Adrenal gland (tissue), 5 donors: Measurements from ENCODE around the gene DAGLB.

Experiments used
- POLR2A ChIP-seq, 2 donors: fragments of 450-650 bp; IDR thresholded peaks; one replicate each; pipeline ENCODE4 v1.6.1; 2017; ENCODE audit warnings: antibody characterized with exemption in 2 of 2, mild to moderate bottlenecking in 2 of 2, moderate library complexity in 1 of 2
- TF ChIP-seq, protein P1 (sequence below), 6 experiments: fragments of 450-650 bp in 4 of 6; fragments of 200-600 bp in 2 of 6; sonication (generic) in 1 of 6; IDR thresholded peaks; 1 replicate in 5 of 6; 2 replicates in 1 of 6; pipeline versions ENCODE4 v1.5.1 to v1.8.0; 2016 to 2021; ENCODE audit warnings: antibody characterized with exemption in 6 of 6, mild to moderate bottlenecking in 2 of 6, moderate library complexity in 1 of 6
- donor health status: DM: no; HTN: no; CAD: no.

DNA sequence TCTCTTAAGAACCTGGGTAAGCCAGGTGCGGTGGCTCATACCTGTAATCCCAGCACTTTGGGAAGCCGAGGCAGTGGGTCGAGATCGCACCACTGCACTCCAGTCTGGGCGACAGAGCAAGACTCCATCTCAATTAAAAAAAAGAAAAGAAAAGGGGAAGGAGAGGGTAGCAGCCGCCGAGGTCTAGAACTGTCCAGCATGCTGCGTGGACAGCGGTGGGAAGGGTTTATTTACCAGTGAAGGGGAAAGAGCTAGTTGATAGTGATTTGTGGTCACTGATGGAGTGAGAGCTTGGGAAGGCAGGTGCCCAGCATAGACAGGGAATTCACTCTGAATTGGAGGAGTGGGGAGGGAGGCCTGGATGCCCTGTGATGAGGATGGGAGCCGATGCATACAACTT lies 43.4 kb upstream of the DAGLB start:
- TF ChIP-seq, protein P1, sequence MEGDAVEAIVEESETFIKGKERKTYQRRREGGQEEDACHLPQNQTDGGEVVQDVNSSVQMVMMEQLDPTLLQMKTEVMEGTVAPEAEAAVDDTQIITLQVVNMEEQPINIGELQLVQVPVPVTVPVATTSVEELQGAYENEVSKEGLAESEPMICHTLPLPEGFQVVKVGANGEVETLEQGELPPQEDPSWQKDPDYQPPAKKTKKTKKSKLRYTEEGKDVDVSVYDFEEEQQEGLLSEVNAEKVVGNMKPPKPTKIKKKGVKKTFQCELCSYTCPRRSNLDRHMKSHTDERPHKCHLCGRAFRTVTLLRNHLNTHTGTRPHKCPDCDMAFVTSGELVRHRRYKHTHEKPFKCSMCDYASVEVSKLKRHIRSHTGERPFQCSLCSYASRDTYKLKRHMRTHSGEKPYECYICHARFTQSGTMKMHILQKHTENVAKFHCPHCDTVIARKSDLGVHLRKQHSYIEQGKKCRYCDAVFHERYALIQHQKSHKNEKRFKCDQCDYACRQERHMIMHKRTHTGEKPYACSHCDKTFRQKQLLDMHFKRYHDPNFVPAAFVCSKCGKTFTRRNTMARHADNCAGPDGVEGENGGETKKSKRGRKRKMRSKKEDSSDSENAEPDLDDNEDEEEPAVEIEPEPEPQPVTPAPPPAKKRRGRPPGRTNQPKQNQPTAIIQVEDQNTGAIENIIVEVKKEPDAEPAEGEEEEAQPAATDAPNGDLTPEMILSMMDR (IDR thresholded peaks at IDR 0.05): no peak
- TF ChIP-seq POLR2A (IDR thresholded peaks at IDR 0.05): no peak
